Astrocyte (in vitro differentiated cells and primary cell): ENCODE measurements around the gene DENND2A. TPM values are rescaled to one million over a fixed set of nuclear protein-coding genes. Genes with fewer than 3 reads are reported as not detected.
A peak's percentile ranks its signal among the peaks of the same experiment; 100 is the strongest.
"Not testable (repeated sequence)": the region's sequence is repeated elsewhere in the genome, so short reads cannot be mapped to it uniquely, and the experiment has no call there.

ENCODE experiments used
- DNase-seq: peaks from one replicate; pipeline ENCODE4 v3.0.0-alpha.2; 2010; ENCODE audit warnings: low read depth
- FAIRE-seq: peaks from 2 replicates; lab custom pipeline; 2011; peaks lifted over from hg19 to GRCh38; lab: Jason Lieb, UNC
- H2AFZ ChIP-seq: 2 replicates; pipeline ENCODE4 v1.6.0; 2012; ENCODE audit warnings: low read depth, low read length, inconsistent platforms
- H3K27ac ChIP-seq: 2 replicates; pipeline ENCODE4 v1.5.1; 2011; ENCODE audit warnings: low read depth, low read length, inconsistent platforms
- H3K27me3 ChIP-seq: 2 replicates; pipeline ENCODE4 v1.6.0; 2011; ENCODE audit warnings: low read length, inconsistent platforms; ENCODE audit not compliant: insufficient read depth
- H3K36me3 ChIP-seq: 2 replicates; pipeline ENCODE4 v1.5.1; 2011; ENCODE audit warnings: low read length, inconsistent platforms; ENCODE audit not compliant: insufficient read depth
- H3K4me1 ChIP-seq: 2 replicates; pipeline ENCODE4 v1.5.1; 2011; ENCODE audit warnings: low read length, inconsistent platforms; ENCODE audit not compliant: insufficient read depth
- H3K4me2 ChIP-seq: 2 replicates; pipeline ENCODE4 v1.6.0; 2012; ENCODE audit warnings: low read length, inconsistent platforms
- H3K4me3 ChIP-seq: 2 replicates; pipeline ENCODE4 v1.5.1; 2011; ENCODE audit warnings: low read depth, mild to moderate bottlenecking, low read length, inconsistent platforms; ENCODE audit not compliant: insufficient read depth
- H3K79me2 ChIP-seq: 2 replicates; pipeline ENCODE4 v1.6.0; 2012; ENCODE audit warnings: mild to moderate bottlenecking, low read length, inconsistent platforms; ENCODE audit not compliant: insufficient read depth
- H3K9ac ChIP-seq: 2 replicates; pipeline ENCODE4 v1.6.0; 2012; ENCODE audit warnings: mild to moderate bottlenecking, low read length, inconsistent platforms
- H3K9me3 ChIP-seq: 2 replicates; pipeline ENCODE4 v1.5.1; 2012; ENCODE audit warnings: low read depth, mild to moderate bottlenecking, low read length, inconsistent platforms; ENCODE audit not compliant: insufficient read depth
- H4K20me1 ChIP-seq: 2 replicates; pipeline ENCODE4 v1.6.0; 2012; ENCODE audit warnings: low read length, inconsistent platforms; ENCODE audit not compliant: insufficient read depth
- H3K27ac Mint-ChIP-seq: one replicate; pipeline ENCODE4 v1.8.0; 2021; ENCODE audit warnings: mild to moderate bottlenecking, mixed read lengths; ENCODE audit not compliant: unreplicated experiment
- H3K27me3 Mint-ChIP-seq: one replicate; pipeline ENCODE4 v1.8.0; 2021; ENCODE audit warnings: low read depth, mixed read lengths; ENCODE audit not compliant: unreplicated experiment
- H3K36me3 Mint-ChIP-seq: one replicate; pipeline ENCODE4 v1.8.0; 2021; ENCODE audit warnings: low read depth, mixed read lengths; ENCODE audit not compliant: unreplicated experiment
- H3K4me1 Mint-ChIP-seq: one replicate; pipeline ENCODE4 v1.8.0; 2021; ENCODE audit warnings: low read depth, mixed read lengths; ENCODE audit not compliant: unreplicated experiment
- H3K4me3 Mint-ChIP-seq: one replicate; pipeline ENCODE4 v1.8.0; 2021; ENCODE audit warnings: mild to moderate bottlenecking, moderate library complexity, mixed read lengths; ENCODE audit not compliant: unreplicated experiment
- H3K9me3 Mint-ChIP-seq: one replicate; pipeline ENCODE4 v1.8.0; 2021; ENCODE audit warnings: mild to moderate bottlenecking, mixed read lengths; ENCODE audit not compliant: unreplicated experiment
- CTCF ChIP-seq: IDR thresholded peaks from 2 replicates; pipeline ENCODE4 v1.5.1; 2011; ENCODE audit warnings: low read depth, mild to moderate bottlenecking, inconsistent platforms, low read length, moderate library complexity; ENCODE audit not compliant: insufficient read depth
- EZH2 ChIP-seq: IDR thresholded peaks from 2 replicates; pipeline ENCODE4 v1.6.1; 2012; ENCODE audit warnings: mild to moderate bottlenecking, low read length, inconsistent platforms; ENCODE audit not compliant: insufficient read depth
- total RNA-seq: library from RNA; stranded (reverse); gene quantifications from 2 replicates; pipeline ENCODE4 v1.2.1, GENCODE V29; 2021

DENND2A gene
- total RNA-seq, 1 donor from 2014 or later: 42.1 TPM

DNA sequence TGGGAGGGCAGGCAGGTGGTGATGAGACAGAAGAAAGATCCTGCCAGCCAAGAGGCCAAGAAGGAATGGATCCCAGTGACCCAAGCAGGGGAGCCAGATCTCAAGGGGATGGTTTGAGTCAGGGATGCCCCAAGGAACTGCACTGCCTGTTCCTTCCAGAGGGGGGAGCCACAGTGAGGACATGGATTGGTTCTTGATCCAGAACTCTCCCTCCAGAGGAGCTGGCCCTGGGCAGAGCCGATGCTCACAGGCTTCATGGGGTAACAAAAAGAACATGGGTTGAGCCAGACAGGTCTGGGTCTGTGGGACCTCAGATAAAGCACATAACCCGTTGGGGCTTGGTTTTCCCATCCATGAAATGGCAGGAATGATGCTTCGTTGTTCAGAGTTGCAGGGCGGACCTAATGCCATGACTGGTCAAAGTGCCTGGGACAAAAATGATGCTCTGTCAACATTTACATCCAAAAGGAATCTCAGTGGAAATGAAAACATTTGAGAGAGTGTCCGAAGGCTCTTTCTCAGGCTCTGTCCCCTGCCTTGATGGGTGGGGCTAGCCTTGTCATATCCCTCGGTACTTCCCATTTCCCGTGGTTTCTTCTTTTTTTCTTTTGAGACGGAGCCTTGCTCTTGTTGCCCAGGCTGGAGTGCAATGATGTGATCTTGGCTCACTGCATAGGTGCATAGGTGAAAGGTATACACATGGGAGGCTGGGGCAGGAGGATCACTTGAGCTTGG lies 4.7 kb upstream of the DENND2A start:
- no peak for FAIRE-seq
- no peaks in the 10 kb centered on the region for H3K9me3 ChIP-seq
- no peak for DNase-seq
- peaks cover 7% of the 10 kb centered on the region for H3K27me3 Mint-ChIP-seq
- H3K4me3 Mint-ChIP-seq: no peak overlapping the region
- H2AFZ ChIP-seq: no peak overlapping the region
- peaks cover 4% of the 10 kb centered on the region for H3K9me3 Mint-ChIP-seq
- no peaks in the 10 kb centered on the region for H3K27me3 ChIP-seq
- no peak overlapping the region for H3K27ac ChIP-seq
- H3K4me3 ChIP-seq: no peak overlapping the region
- H3K27ac Mint-ChIP-seq: no peak overlapping the region
- H3K4me1 ChIP-seq: peaks cover 16% of the 10 kb centered on the region
- peaks cover 2% of the 10 kb centered on the region for H3K36me3 Mint-ChIP-seq
- H3K4me2 ChIP-seq: no peak overlapping the region
- peak; percentile 32 for TF ChIP-seq CTCF
- TF ChIP-seq EZH2: no peak
- no peak overlapping the region for H3K9ac ChIP-seq
- no peaks in the 10 kb centered on the region for H4K20me1 ChIP-seq
- H3K4me1 Mint-ChIP-seq: peaks cover 18% of the 10 kb centered on the region
- no peaks in the 10 kb centered on the region for H3K79me2 ChIP-seq
- no peaks in the 10 kb centered on the region for H3K36me3 ChIP-seq

GRCh38 chr7:140644761-140645160 lies 4.1 kb upstream of the DENND2A start:
- peaks cover 17% of the 10 kb centered on the region for H3K4me1 ChIP-seq
- not testable (repeated sequence) for H3K9me3 ChIP-seq, H3K4me3 ChIP-seq, H3K4me3 Mint-ChIP-seq, H3K36me3 ChIP-seq, FAIRE-seq, H3K27ac Mint-ChIP-seq, H3K27me3 ChIP-seq, H2AFZ ChIP-seq, H3K27ac ChIP-seq, H3K9ac ChIP-seq, H3K9me3 Mint-ChIP-seq, H3K36me3 Mint-ChIP-seq, H3K79me2 ChIP-seq, H4K20me1 ChIP-seq, H3K27me3 Mint-ChIP-seq, DNase-seq, H3K4me2 ChIP-seq
- H3K4me1 Mint-ChIP-seq: peaks cover 20% of the 10 kb centered on the region

DNA sequence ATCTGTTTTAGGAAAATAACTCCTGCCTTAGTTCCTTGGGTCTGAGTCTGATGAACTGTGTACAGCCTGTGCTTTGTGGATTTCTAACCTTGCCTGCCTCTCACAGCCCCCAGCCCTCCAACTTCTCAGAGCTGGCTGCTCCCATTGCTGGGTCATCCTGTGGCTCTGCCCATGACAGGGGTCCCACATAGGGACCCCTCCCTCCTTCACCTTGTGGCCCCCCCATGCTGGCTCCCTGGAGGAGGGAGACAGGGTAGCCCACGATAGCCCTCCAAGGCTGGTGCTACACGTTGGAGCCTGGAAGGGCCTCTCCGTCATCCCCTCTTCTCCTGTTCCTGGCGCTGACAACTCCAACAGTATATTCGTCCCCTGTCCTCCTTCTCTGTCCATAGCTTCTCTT lies 2.8 kb upstream of the DENND2A start:
- H3K9ac ChIP-seq: no peak overlapping the region
- Mint-ChIP-seq H3K4me1 (peaks cover 21% of the 10 kb centered on the region), H3K9me3 (peaks cover 4% of the 10 kb centered on the region), H3K27me3 (peaks cover 7% of the 10 kb centered on the region), H3K27ac (no peak overlapping the region), H3K36me3 (peaks cover 2% of the 10 kb centered on the region), H3K4me3 (no peak overlapping the region)
- no peak overlapping the region for H3K27ac ChIP-seq
- H3K27me3 ChIP-seq: no peaks in the 10 kb centered on the region
- no peaks in the 10 kb centered on the region for H3K9me3 ChIP-seq
- no peaks in the 10 kb centered on the region for H3K36me3 ChIP-seq
- no peak for DNase-seq
- peaks cover 23% of the 10 kb centered on the region for H3K4me1 ChIP-seq
- H3K4me2 ChIP-seq: no peak overlapping the region
- H4K20me1 ChIP-seq: peaks cover 4% of the 10 kb centered on the region
- no peak for FAIRE-seq
- H3K79me2 ChIP-seq: peaks cover 9% of the 10 kb centered on the region
- H3K4me3 ChIP-seq: no peak overlapping the region
- no peak overlapping the region for H2AFZ ChIP-seq
- no peak for TF ChIP-seq EZH2
